ENCODE results near the gene SATL1.
"Not testable (repeated sequence)": the region's sequence is repeated elsewhere in the genome, so short reads cannot be mapped to it uniquely, and the experiment has no call there.

Gene SATL1

DNA sequence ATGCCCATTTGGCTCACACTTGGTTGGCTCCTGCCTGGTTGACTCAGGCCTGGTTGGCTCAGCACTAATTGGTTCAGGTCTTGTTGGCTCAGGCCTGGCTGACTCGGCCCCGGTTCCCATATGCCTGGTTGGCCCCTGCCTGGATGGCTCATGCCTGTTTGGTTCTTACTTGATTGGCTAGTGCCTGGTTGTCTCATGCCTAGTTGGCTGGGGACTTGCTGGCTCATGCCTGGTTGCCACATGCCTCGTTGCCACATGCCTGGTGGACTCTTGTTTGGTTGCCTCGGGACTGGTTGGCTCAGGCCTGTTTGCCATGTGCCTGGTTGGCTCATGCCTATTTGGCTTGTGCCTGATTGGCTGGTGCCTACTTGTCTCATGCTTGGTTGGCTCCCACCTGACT, 136.2 kb downstream of the SATL1 start:
- no peak for DNase-seq

DNA sequence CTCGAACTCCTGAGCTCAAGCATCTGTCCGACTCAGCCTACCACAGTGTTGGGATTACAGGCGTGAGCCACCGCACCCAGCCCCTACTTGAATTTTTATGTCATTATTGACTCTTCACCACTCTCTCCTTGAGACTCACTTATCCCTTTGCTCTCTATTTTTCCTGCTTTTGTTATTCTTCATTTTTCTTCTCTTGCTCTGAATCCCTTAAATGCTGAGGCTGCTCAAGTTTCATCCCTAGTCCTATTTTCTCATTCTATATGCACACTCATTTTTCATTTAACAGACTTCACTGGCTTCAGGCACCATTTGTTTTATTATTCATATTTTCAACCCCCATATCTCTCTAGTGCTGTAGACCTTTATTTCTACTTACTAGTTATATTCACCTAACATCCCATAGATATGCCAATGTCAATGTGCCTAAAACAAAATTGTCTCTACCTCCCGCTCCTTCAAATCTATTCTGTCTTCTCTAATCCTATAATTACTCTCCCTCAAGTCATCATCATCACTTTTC, 154.2 kb downstream of the SATL1 start:
- no peak for DNase-seq

DNA sequence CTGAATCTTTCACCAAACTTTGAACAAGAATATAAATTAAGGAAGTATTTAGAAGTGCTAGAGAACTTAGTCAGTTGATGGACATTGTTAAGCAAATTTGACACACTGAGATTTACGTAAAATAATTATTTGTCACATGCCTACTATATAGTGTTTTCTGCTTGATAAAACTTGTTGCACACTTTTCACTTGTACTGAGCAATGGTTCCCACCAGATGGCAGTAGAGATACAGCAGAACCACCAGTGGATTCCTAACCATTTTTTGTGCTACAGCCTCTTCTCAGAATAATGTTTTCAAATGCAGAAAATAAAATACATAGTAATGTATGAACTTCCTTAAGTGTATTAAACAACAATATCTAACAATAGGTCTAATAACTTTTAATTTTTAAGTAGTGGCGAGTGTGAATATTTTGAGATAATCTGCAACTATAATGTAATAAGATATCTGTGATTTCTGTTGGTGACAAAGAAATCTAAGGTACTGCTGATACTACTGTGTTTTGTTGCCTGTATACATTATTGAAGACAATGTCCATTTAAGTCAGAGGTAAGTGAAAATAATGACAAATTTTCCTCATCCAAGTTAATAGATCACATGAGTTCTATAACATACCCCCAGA, 158.7 kb downstream of the SATL1 start:
- DNase-seq, result no peak

DNA sequence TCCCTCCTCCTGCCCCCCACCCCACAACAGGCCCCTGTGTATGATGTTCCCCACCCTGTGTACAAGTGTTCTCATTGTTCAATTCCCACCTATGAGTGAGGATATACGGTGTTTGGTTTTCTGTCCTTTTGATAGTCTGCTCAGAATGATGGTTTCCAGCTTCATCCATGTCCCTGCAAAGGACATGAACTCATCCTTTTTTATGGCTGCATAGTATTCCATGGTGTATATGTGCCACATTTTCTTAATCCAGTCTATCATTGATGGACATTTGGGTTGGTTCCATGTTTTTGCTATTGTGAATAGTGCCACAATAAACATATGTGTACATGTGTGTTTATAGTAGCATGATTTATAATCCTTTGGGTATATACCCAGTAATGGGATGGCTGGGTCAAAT, 166.3 kb downstream of the SATL1 start:
- DNase-seq, result not testable (repeated sequence)

DNA sequence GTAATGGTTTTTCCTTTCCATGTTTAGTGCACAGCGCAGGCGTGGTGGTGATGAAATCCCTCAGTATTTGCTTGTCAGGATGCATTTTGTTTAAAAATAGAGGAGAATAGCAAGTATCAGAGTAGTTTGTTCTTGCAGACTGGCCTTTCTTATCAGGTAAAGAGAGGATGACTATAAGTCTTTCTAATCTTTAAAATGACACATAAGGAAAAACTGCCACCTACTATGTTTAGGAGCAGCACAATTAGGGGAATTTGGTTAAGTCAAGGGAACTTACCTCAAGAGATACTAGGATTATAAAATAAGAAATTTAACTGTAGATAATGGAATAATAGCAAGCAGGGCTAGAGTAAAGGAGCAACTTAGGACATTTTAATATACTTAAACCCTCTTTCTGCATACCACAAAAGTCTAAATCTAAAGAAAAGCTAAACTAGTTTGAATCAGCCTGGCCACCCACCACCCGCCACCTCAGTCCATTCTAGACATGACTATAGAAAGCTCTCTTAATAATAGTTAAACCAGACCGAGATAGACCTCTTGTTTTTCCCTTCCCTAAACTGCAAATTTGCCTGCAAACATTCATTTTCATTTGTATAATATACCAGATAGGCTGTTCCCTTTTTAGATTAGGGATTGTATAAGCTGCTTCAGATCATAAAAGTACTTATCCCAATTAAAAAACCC, 177.9 kb downstream of the SATL1 start:
- DNase-seq, result no peak

DNA sequence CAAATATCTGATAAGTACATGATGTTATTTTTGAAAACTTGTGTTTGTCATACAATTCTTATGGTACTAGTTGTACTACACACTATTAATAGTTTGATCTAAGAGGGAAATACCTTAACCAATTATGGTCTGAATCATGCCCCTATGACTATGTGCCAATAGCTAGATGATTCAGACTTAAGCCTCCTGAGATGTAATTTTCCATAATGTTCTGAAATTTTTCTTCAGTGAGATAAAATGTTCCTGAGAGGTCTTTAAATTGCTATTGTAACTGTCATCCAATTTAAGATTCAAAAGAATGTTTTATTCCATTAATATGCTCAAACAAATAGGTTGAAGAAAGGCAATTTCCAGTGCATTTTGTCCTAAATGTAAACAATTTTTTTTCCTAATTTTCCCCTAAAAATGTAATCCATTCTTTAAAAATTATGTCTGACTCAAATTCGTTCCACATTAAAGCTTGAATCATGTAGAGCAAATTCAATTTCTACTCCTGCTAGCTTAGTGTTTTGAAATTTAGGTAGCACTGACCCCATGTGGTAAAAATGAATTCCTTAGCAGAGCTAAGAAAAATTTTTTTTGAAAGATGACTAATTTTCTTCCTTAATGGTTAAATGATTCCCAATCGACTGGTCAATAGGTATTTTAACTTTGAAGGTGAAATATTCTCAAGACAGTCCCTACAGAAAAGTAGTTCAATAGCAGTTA, 190.8 kb downstream of the SATL1 start:
- DNase-seq, result no peak

DNA sequence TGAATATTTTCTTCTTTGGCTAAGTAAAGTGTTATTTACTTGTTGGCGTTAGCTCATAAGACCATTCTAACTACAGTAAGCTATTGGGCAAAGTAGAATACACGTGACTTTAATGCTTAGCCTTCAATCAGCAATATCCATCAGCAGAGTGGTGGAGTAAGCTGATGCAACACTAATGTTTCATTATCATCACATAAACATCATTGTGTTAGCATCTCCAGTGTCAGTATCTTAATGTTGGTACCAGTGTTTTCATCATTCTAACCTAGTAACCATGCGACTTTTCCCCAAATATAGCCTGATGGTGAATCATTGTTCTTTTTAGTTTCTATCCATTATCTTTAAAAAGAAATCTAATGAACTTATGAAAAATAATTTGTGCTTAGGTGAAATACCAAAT, 191.4 kb downstream of the SATL1 start:
- DNase-seq, result no peak

DNA sequence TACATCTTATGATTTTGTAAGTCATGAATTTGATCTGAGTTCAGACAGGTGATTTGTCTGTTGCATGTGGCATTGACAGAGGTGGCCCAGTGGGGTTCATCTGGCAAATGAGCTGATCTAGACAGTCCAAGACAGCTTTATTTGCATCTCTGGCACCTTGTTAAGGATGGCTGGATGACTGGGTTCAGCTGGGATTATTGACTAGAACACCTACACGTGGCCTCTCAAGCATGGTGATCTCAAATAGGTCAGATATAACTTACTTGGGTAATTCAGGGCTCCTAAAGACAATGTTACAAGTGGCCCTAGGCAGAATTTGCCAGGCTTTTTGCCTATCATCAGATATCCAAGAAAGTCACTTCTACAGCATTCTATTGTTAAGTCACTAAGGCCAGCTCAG, 192.0 kb downstream of the SATL1 start:
- DNase-seq, result no peak

All from activated CD4-positive, CD25-positive, alpha-beta regulatory T cell treated with anti-CD3 and anti-CD28 coated beads, Interleukin-2, amount 50 U/mL, for 72 hours (primary cell).